ENCODE data around the gene ATG4C. TPM values are rescaled to one million over a fixed set of nuclear protein-coding genes. Genes with fewer than 3 reads are reported as not detected.

The ATG4C gene
- total RNA-seq, 1 donor from 2014 or later: 8.6 TPM

GRCh38 chr1:62849031-62849430 is 65.1 kb downstream of the ATG4C start:
- H3K9me3 Mint-ChIP-seq (ENCODE audit: low read depth): no peaks in the 10 kb centered on the region
- H3K36me3 Mint-ChIP-seq (ENCODE audit: low read depth): peaks cover 4% of the 10 kb centered on the region
- no peaks in the 10 kb centered on the region for H3K27me3 Mint-ChIP-seq (ENCODE audit: low read depth)
- H3K27ac Mint-ChIP-seq (ENCODE audit: unreplicated experiment): no peak overlapping the region
- no peak overlapping the region for H3K4me3 Mint-ChIP-seq (ENCODE audit: unreplicated experiment)
- peak; percentile 40 for TF ChIP-seq CTCF (IDR thresholded peaks at IDR 0.05)
- peaks cover 3% of the 10 kb centered on the region for H3K4me1 Mint-ChIP-seq (ENCODE audit: low read depth)
- DNase-seq (ENCODE audit: low spot score): no peak

GRCh38 chr1:62852253-62852652 is 68.3 kb downstream of the ATG4C start:
- Mint-ChIP-seq H3K36me3 (ENCODE audit: low read depth) (peaks cover 4% of the 10 kb centered on the region), H3K27me3 (ENCODE audit: low read depth) (no peaks in the 10 kb centered on the region), H3K4me1 (ENCODE audit: low read depth) (peaks cover 3% of the 10 kb centered on the region), H3K27ac (ENCODE audit: unreplicated experiment) (no peak overlapping the region), H3K4me3 (ENCODE audit: unreplicated experiment) (no peak overlapping the region), H3K9me3 (ENCODE audit: low read depth) (no peaks in the 10 kb centered on the region)
- TF ChIP-seq CTCF (IDR thresholded peaks at IDR 0.05): no peak
- no peak for DNase-seq (ENCODE audit: low spot score)

GRCh38 chr1:62856960-62857359 is 73.0 kb downstream of the ATG4C start:
- no peak for DNase-seq (ENCODE audit: low spot score)
- Mint-ChIP-seq H3K9me3 (ENCODE audit: low read depth) (no peaks in the 10 kb centered on the region), H3K27me3 (ENCODE audit: low read depth) (no peaks in the 10 kb centered on the region), H3K4me3 (ENCODE audit: unreplicated experiment) (no peak overlapping the region), H3K27ac (ENCODE audit: unreplicated experiment) (no peak overlapping the region), H3K36me3 (ENCODE audit: low read depth) (no peaks in the 10 kb centered on the region), H3K4me1 (ENCODE audit: low read depth) (no peaks in the 10 kb centered on the region)
- no peak for TF ChIP-seq CTCF (IDR thresholded peaks at IDR 0.05)

- no peak for DNase-seq (ENCODE audit: low spot score)
- H3K4me3 Mint-ChIP-seq (ENCODE audit: unreplicated experiment): no peak overlapping the region
- no peaks in the 10 kb centered on the region for H3K9me3 Mint-ChIP-seq (ENCODE audit: low read depth)
- no peak overlapping the region for H3K27ac Mint-ChIP-seq (ENCODE audit: unreplicated experiment)
- peaks cover 4% of the 10 kb centered on the region for H3K4me1 Mint-ChIP-seq (ENCODE audit: low read depth)
- H3K27me3 Mint-ChIP-seq (ENCODE audit: low read depth): no peaks in the 10 kb centered on the region
- TF ChIP-seq CTCF (IDR thresholded peaks at IDR 0.05): no peak
- H3K36me3 Mint-ChIP-seq (ENCODE audit: low read depth): no peaks in the 10 kb centered on the region
Measured at GRCh38 chr1:62869217-62869754, 85.4 kb downstream of the ATG4C start.

- no peak overlapping the region for H3K27ac Mint-ChIP-seq (ENCODE audit: unreplicated experiment)
- H3K4me1 Mint-ChIP-seq (ENCODE audit: low read depth): peaks cover 4% of the 10 kb centered on the region
- H3K4me3 Mint-ChIP-seq (ENCODE audit: unreplicated experiment): no peak overlapping the region
- TF ChIP-seq CTCF (IDR thresholded peaks at IDR 0.05): no peak
- H3K27me3 Mint-ChIP-seq (ENCODE audit: low read depth): no peaks in the 10 kb centered on the region
- no peak for DNase-seq (ENCODE audit: low spot score)
- H3K36me3 Mint-ChIP-seq (ENCODE audit: low read depth): no peaks in the 10 kb centered on the region
- no peaks in the 10 kb centered on the region for H3K9me3 Mint-ChIP-seq (ENCODE audit: low read depth)
Measured at GRCh38 chr1:62870148-62870547, 86.2 kb downstream of the ATG4C start.

All from chondrocyte (in vitro differentiated cells).